HUES6 (cell line): Measurements from ENCODE around the gene NSMCE4A.
"Not testable (repeated sequence)": the region's sequence is repeated elsewhere in the genome, so short reads cannot be mapped to it uniquely, and the experiment has no call there.

Experiments used
- H3K27ac ChIP-seq: 2 replicates; pipeline ENCODE4 v1.7.0; 2013; ENCODE audit warnings: low read depth, mild to moderate bottlenecking, low read length, inconsistent platforms
- H3K27me3 ChIP-seq: 2 replicates; pipeline ENCODE4 v1.6.1; 2013; ENCODE audit warnings: low read length; ENCODE audit not compliant: control insufficient read depth, insufficient read depth
- H3K36me3 ChIP-seq: 2 replicates; pipeline ENCODE4 v1.6.1; 2013; ENCODE audit warnings: low read length; ENCODE audit not compliant: control insufficient read depth, insufficient read depth
- H3K4me1 ChIP-seq: 2 replicates; pipeline ENCODE4 v1.6.1; 2013; ENCODE audit warnings: low read length; ENCODE audit not compliant: control insufficient read depth, insufficient read depth
- H3K4me3 ChIP-seq: 2 replicates; pipeline ENCODE4 v1.5.1; 2013; ENCODE audit warnings: low read depth, low read length
- H3K9ac ChIP-seq: one replicate; pipeline ENCODE4 v1.6.1; 2013; ENCODE audit warnings: mild to moderate bottlenecking, low read length
- H3K9me3 ChIP-seq: 2 replicates; pipeline ENCODE4 v1.6.1; 2013; ENCODE audit warnings: low read depth, low read length; ENCODE audit not compliant: control insufficient read depth, insufficient read depth

Gene NSMCE4A

DNA sequence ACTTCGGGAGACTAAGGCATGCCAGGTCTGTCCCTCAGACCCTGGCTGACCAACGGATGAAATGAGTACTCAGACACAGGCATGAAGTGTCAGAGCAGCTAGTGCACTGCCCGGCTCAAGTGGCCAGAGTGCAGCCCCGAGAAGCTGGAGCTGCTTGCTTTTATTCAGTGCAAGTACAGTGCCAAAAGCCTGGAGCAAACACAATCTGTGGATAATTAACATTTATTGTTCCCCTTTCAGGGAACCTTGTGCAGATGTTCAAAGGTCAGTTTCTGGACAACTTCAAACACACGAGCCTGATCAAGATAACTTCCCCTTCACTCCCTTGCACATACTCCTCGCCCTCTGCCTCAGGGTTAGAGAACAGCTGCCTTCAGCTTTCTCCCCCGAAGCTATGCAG is 39.3 kb downstream of the NSMCE4A start:
- Histone ChIP-seq H3K27ac (no peak overlapping the region), H3K9me3 (no peaks in the 10 kb centered on the region), H3K36me3 (no peaks in the 10 kb centered on the region), H3K4me3 (no peak overlapping the region), H3K4me1 (no peaks in the 10 kb centered on the region), H3K9ac (no peak overlapping the region), H3K27me3 (no peaks in the 10 kb centered on the region)

DNA sequence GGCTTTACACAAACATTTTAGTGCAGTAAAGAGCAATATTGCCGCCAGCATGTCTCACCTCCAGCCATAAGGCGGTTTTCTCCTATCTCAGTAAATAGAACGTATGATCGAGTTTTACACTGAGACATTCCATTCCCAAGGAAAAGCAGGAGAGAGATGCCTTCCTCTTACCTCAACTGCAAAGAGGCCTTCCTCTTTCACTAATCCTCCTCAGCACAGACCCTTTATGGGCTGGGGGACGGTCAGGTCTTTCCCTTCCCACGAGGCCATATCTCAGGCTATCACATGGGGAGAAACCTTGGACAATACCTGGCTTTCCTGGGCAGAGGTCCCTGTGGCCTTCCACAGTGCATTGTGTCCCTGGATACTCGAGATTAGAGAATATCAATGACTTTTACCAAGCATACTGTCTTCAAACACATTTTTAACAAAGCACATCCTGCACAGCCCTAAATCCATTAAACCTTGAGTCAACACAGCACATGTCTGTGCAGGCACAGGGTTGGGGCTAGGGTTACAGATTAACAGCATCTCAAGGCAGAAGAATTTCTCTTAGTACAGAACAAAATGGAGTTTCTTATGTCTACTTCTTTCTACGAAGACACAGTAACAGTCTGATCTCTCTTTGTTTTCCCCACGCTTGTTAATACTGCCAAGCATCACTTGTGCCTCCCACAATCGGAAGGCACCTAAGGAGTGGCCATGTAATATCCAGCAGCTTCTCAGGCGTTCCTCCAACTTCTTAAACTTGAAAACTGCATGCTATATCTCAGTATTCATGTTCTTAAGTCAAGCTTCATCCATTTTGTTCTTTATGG is 44.5 kb downstream of the NSMCE4A start:
- H3K9me3 ChIP-seq, H3K4me3 ChIP-seq, H3K9ac ChIP-seq, H3K27me3 ChIP-seq, H3K36me3 ChIP-seq, H3K4me1 ChIP-seq, H3K27ac ChIP-seq: not testable (repeated sequence)

DNA sequence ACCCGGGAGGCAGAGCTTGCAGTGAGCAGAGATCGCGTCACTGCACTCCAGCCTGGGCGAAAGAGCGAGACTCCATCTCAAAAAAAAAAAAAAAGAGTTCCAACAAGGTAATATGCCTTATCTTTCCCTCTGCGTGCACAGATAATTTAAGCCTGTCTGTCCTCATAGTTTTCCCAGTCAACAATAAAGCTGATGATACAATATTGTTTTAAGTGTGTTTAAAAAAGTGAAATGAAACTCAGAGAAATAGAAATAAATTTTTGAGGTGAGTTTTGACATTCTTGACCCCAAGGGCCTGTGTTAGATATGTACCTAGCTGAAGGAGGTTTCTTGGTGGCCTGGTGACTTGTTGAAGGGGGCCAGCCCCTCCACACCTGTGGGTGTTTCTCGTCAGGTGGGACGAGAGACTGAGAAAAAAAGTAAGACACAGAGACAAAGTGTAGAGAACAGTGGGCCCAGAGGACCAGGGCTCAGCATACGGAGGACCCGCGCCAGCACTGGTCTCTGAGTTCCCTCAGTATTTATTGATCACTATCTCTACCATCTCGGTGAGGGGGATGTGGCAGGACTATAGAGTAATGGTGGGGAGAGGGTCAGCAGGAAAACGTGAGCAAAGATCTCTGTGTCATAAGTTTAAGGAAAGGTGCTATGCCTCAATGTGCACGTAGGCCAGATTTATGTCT is 45.3 kb downstream of the NSMCE4A start:
- not testable (repeated sequence) for H3K4me3 ChIP-seq, H3K9ac ChIP-seq, H3K36me3 ChIP-seq, H3K27me3 ChIP-seq, H3K9me3 ChIP-seq, H3K4me1 ChIP-seq, H3K27ac ChIP-seq

DNA sequence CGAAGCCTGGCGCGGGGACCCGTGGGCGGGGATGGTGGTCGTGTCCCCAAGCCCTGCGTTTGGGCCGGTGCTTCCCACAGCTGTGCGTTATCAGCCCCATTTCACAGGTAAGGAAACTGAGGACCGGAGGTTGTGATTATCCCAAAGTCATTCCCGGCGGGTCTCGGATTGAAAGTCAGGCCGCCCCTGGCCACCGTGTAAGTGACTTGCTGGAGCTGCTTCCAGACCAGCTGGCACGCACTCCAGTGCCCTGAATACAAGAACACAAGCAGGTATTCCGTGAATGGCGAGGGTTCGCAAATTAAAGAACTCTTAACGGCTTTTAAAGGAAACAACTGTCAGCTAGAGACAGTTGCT is 46.5 kb downstream of the NSMCE4A start:
- Histone ChIP-seq H3K4me3 (peak overlapping the region; percentile 70), H3K27ac (peak overlapping the region; percentile 92), H3K9me3 (no peaks in the 10 kb centered on the region), H3K36me3 (no peaks in the 10 kb centered on the region), H3K4me1 (0 out of 2 replicates have a peak, but pooled peaks cover 4% of the 10 kb centered on the region), H3K27me3 (no peaks in the 10 kb centered on the region), H3K9ac (peak overlapping the region; percentile 96)

DNA sequence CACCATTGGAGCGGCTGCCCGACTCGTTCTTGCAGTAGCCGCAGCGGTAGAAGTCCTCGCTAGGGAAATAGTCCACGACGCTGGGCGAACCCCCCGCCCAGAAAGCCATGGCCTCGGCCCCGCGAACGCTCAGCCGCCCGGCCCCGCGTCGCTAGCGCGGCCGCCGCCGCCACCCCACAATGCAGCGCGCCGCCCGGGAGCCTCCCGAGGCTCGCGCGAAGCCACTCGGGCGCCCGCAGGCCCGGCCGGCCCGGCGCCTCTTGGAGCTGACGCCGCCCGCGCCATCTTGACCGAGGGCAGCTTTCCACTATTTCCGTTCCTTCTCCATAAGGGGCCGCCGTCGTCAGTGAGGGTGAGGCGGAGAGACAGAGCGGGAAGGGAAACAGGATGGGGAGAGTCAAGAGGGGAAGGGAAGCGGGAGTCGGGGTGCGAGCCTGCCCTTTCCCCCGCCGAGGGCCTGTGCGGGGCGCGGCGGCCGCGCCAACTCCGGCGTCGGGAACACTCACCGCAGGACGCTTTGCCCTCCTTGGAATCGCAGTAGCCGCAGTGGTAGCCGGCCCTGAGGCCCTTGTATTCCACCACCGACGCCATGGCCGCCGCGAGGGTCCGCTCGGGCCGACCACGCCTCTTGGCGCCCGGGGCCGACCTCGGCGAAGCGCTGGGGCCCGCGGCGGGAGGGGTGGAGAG is 47.0 kb downstream of the NSMCE4A start, which contains the start of gene ATE1:
ATE1 (minus strand) TSS at position 191 of the 687 bp plus-strand sequence; CDS start at position 109, 82 bp downstream.
- H3K27me3 ChIP-seq, result no peaks in the 10 kb centered on the region

DNA sequence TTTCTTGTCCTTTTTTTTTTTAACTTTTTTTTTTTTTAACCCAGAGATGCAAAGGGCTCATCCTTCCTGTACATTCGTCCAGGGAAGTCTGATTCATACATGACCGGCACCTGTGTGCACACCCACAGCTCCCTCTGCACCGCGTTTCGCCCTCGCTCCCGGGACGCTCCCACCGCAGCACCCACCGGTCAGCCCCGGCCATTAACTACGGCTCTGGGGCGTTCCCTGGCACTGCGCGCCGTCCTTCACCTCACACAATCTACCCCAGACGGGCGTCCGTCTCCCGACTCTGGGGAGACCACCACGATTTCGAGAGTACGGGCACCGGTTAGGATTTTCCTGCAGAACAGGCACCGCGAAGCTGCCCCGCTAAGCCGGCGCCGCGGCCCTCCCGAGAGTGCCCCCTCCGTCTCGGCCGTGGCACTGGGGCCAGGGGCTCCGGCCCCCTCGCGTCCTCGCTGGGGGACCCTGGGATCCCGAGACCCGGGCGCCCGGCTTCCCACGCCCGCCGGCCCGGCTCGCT is 47.6 kb downstream of the NSMCE4A start:
- peak overlapping the region; percentile 96 for H3K9ac ChIP-seq
- H3K36me3 ChIP-seq, result peaks cover 9% of the 10 kb centered on the region
- 0 out of 2 replicates have a peak, but pooled peaks cover 4% of the 10 kb centered on the region for H3K4me1 ChIP-seq
- H3K27me3 ChIP-seq, result no peaks in the 10 kb centered on the region
- H3K4me3 ChIP-seq, result peak overlapping the region; percentile 70
- H3K27ac ChIP-seq, result peak overlapping the region; percentile 92
- H3K9me3 ChIP-seq, result no peaks in the 10 kb centered on the region

More for the DNA sequence above, 47.0 kb downstream of the NSMCE4A start, which contains the start of gene ATE1:
- Histone ChIP-seq H3K4me3 (peak within 1 kb of the TSS; percentile 70), H3K36me3 (peaks cover 4% of the 10 kb centered on the region; the same call in 1 of the 2 replicates), H3K27ac (peak within 1 kb of the TSS; percentile 92), H3K9me3 (no peaks in the 10 kb centered on the region), H3K4me1 (0 out of 2 replicates have a peak, but pooled peaks cover 4% of the 10 kb centered on the region), H3K9ac (peak within 1 kb of the TSS; percentile 96)

DNA sequence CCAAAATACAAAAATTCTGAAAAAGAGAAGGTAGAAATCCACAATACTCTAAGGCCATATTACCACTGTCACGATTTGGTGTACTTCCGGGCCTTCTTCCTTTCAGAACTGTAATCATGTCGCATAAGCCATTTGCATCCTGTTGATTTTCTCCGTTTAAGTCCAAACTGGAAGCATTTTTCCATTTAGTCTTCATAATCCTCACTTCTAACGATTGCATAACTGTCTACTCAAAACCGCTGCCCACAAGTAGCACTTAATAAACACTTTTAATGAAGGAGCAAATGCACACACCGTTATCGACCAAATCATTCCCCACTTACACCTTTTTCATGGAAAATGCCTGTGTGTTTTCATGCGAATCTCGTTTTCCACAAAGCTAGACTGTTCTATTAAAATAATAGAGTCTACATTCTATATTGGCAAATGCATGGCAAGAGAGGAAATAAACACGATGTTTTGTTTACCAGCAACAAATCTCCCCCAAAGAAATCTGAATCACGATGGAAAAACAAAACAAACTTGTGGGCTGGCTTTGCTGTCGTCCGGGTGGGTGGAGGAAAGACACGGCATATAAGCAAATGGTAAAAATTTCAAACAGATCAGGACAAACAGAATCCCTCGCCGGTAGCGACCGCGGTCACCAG is 48.2 kb downstream of the NSMCE4A start:
- H3K27me3 ChIP-seq, result no peaks in the 10 kb centered on the region
- 0 out of 2 replicates have a peak, but pooled peaks cover 4% of the 10 kb centered on the region for H3K4me1 ChIP-seq
- H3K36me3 ChIP-seq, result peaks cover 13% of the 10 kb centered on the region
- H3K9me3 ChIP-seq, result no peaks in the 10 kb centered on the region
- H3K9ac ChIP-seq, result peak overlapping the region; percentile 96
- peak overlapping the region; percentile 70 for H3K4me3 ChIP-seq
- H3K27ac ChIP-seq, result peak overlapping the region; percentile 92; the same call in 1 of the 2 replicates

DNA sequence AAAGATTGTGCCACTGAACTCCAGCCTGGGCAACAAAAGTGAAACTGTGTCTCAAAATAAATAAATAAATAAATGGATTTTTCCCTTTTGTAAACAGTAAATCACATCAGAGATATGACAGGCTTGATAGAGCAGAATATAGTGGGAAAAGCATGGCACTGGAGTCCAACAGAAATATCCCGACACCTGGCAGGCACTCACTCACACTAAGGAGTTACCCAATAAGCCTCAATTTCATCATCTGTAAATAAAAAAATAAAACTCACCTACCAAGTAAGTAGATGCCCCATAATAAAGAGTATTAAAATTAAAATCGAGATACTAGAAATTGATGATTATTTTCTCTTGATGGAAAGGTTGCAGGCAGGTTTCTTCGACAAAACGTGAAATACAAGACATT is 48.9 kb downstream of the NSMCE4A start:
- Histone ChIP-seq H3K36me3 (peaks cover 13% of the 10 kb centered on the region), H3K27me3 (no peaks in the 10 kb centered on the region), H3K9me3 (no peaks in the 10 kb centered on the region), H3K27ac (no peak overlapping the region), H3K4me1 (0 out of 2 replicates have a peak, but pooled peaks cover 4% of the 10 kb centered on the region), H3K9ac (no peak overlapping the region), H3K4me3 (peak overlapping the region; percentile 70; the same call in 1 of the 2 replicates)

DNA sequence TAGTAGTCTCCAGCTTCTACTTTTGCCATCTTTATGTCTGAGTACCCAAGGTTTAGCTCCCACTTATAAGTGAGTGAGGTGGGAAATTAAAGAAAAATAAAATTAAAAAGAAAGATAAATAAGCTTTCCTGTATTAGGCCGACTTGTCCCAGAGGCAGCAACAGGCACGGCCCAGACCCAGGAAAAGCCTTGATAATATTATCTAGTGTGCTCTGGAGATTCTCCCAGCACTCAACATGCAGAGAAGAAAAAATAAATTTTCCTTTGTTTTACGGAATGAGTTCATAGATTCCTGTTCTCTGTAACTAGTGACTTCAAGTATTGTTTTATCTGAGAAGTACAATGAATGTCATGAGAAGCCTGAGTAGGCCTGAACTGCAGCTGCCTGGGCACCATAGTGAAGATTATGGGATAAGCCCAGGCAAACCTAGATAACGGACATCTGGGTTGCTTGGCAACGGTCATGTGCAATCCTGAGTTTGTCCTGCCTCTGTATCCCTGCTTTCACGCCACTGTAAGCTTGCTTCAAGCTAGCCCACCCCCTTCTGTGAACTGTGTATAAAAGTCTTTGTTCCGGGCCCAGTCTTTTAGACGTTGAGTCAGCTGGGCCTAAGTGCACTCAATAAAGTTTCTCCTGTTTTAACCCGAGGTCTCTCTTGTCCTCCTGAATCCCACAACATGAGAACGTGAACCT is 53.6 kb downstream of the NSMCE4A start:
- no peak overlapping the region for H3K9ac ChIP-seq
- H3K9me3 ChIP-seq, result 0 out of 2 replicates have a peak, but pooled peaks cover 2% of the 10 kb centered on the region
- no peak overlapping the region for H3K27ac ChIP-seq
- no peak overlapping the region for H3K4me3 ChIP-seq
- no peaks in the 10 kb centered on the region for H3K4me1 ChIP-seq
- H3K36me3 ChIP-seq, result peaks cover 33% of the 10 kb centered on the region
- no peaks in the 10 kb centered on the region for H3K27me3 ChIP-seq

DNA sequence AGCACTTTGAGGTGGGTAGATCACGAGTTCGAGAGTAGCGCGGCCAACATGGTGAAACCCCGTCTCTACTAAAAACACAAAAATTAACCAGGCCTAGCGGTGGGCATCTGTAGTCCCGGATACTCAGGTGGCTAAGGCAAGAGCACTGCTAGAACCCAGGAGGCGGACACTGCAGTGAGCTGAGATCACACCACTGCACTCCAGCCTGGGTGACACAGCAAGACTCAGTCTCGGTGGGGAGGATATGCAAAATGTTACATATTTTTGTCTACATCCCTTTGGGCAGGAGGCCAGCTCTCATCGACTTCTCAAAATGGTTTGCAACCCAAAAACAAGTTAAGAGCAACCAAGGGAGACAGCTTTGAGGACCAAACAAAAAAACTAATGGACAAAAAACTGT is 55.4 kb downstream of the NSMCE4A start:
- Histone ChIP-seq H3K27ac (no peak overlapping the region), H3K27me3 (no peaks in the 10 kb centered on the region), H3K36me3 (peaks cover 35% of the 10 kb centered on the region), H3K4me3 (no peak overlapping the region), H3K4me1 (no peaks in the 10 kb centered on the region), H3K9ac (no peak overlapping the region), H3K9me3 (0 out of 2 replicates have a peak, but pooled peaks cover 2% of the 10 kb centered on the region)
